Panc1 (cell line): ENCODE results near the gene PPARGC1A. TPM values are rescaled to one million over a fixed set of nuclear protein-coding genes. Genes with fewer than 3 reads are reported as not detected.

Experiments used
- ATAC-seq: fragments of 200-7000 bp; cut with Tn5 transposase; 2 replicates; pipeline ENCODE4 v1.9.1; 2020; ENCODE audit warnings: mild to moderate bottlenecking, moderate library complexity
- BruUV-seq: library from RNA; stranded (reverse); fragments of 400-500 nt; replicated peaks from 2 replicates; lab custom pipeline; 2021; lab: Mats Ljungman, UMichigan
- CTCF ChIA-PET: fragments of 300-600 bp; sonication (Branson Sonifier 250); formaldehyde crosslinking; loops from one replicate; lab custom pipeline; 2022; ENCODE audit warnings: antibody characterized with exemption; lab: Charles Lee
- POLR2A ChIA-PET: fragments of 300-600 bp; sonication (Branson Sonifier 250); formaldehyde crosslinking; loops from one replicate; lab custom pipeline; 2022; ENCODE audit warnings: antibody characterized with exemption; lab: Charles Lee
- DNase-seq: peaks from one replicate; pipeline ENCODE4 v3.0.0-alpha.2; 2010; ENCODE audit warnings: low read depth, low spot score
- H3K27ac ChIP-seq: 2 replicates; pipeline ENCODE4 v1.5.1; 2011; ENCODE audit warnings: mild to moderate bottlenecking, low read length, inconsistent platforms
- H3K27me3 ChIP-seq: fragments of 200-500 bp; sonication (Bioruptor generic); 2 replicates; pipeline ENCODE4 v1.6.0; 2014; ENCODE audit warnings: low read length, inconsistent platforms; ENCODE audit not compliant: control insufficient read depth, insufficient read depth
- H3K36me3 ChIP-seq: fragments of 200-500 bp; sonication (Bioruptor generic); 2 replicates; pipeline ENCODE4 v1.5.1; 2014; ENCODE audit warnings: inconsistent platforms, mild to moderate bottlenecking, low read length, moderate library complexity; ENCODE audit not compliant: control insufficient read depth, insufficient read depth
- H3K4me1 ChIP-seq: 2 replicates; pipeline ENCODE4 v1.5.1; 2011; ENCODE audit warnings: inconsistent platforms, mild to moderate bottlenecking, low read length, moderate library complexity; ENCODE audit not compliant: control insufficient read depth, insufficient read depth
- H3K4me3 ChIP-seq, 2 experiments: 2 replicates each; pipeline ENCODE4 v1.5.1; 2011 to 2012; ENCODE audit warnings: low read depth in 2 of 2, low read length in 2 of 2, mild to moderate bottlenecking in 2 of 2, inconsistent platforms in 1 of 2, moderate library complexity in 1 of 2
- H3K9me3 ChIP-seq: fragments of 200-500 bp; sonication (Bioruptor generic); 2 replicates; pipeline ENCODE4 v1.5.1; 2014; ENCODE audit warnings: low read depth, mild to moderate bottlenecking, inconsistent platforms, low read length, moderate library complexity; ENCODE audit not compliant: control insufficient read depth, insufficient read depth
- POLR2AphosphoS5 ChIP-seq: IDR thresholded peaks from 2 replicates; pipeline ENCODE4 v1.6.1; 2012; ENCODE audit warnings: mild to moderate bottlenecking, low read depth, low read length, moderate library complexity
- SIN3A ChIP-seq: IDR thresholded peaks from 2 replicates; pipeline ENCODE4 v1.6.1; 2012; ENCODE audit warnings: low read depth, mild to moderate bottlenecking, low read length, moderate library complexity, borderline replicate concordance; ENCODE audit not compliant: insufficient read depth
- TCF7L2 ChIP-seq: IDR thresholded peaks from 2 replicates; pipeline ENCODE4 v1.6.1; 2011; ENCODE audit warnings: mild to moderate bottlenecking, low read depth, low read length, inconsistent platforms
- in situ Hi-C: cut with HindIII; loops from 2 replicates; pipeline ENCODE4 v1.10.0; 2016; ENCODE audit warnings: low sequenced_read_pairs, low pct_unique_long_range_greater_than_20kb
- intact Hi-C: fragments of 100-400 bp; cut with micrococcal nuclease; formaldehyde crosslinking; loops from one replicate; pipeline ENCODE4 v1.10.0; 2022; ENCODE audit not compliant: unreplicated experiment
- total RNA-seq: library from RNA; stranded (reverse); gene quantifications from one replicate; pipeline ENCODE4 v1.2.1, GENCODE V29; 2021; ENCODE audit not compliant: unreplicated experiment
- TF ChIP-seq, protein P1 (sequence below): fragments of 450-650 bp; IDR thresholded peaks from 2 replicates; pipeline ENCODE4 v1.5.1; 2017; ENCODE audit warnings: mild to moderate bottlenecking
- TF ChIP-seq, protein P2 (sequence below), 2 experiments: IDR thresholded peaks; 2 replicates each; pipeline ENCODE4 v1.6.1; 2011 to 2012; ENCODE audit warnings: low read depth in 2 of 2, control low read depth in 1 of 2, low read length in 1 of 2, mild to moderate bottlenecking in 1 of 2, moderate library complexity in 1 of 2; ENCODE audit not compliant: insufficient read depth in 1 of 2

PPARGC1A gene
- total RNA-seq, 1 experiment from 2014 or later = 0.59 TPM

DNA sequence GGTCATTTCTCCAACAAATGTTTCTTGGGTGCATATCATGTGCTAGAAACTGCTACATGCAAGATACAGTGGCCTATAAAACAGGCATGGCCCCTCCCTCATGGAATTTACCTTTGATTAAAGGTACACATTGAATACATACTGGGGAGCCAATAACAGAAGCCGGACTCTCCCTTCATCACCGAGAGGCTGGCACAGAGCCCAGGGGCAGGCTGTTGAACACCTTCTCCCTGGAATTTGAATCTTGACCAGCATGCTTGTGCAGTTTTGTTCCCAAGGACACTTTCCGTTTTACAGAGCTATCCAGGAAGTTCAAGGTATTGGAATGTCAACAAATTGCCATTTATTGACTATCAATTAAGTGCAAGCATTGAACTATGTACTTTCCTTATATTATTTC, 33.2 kb downstream of the PPARGC1A start:
- no peak for DNase-seq
- Histone ChIP-seq H3K27me3 (no peaks in the 10 kb centered on the region), H3K9me3 (no peaks in the 10 kb centered on the region), H3K4me1 (no peaks in the 10 kb centered on the region), H3K27ac (no peak overlapping the region), H3K4me3 (no peak overlapping the region), H3K36me3 (no peaks in the 10 kb centered on the region)
- TF ChIP-seq TCF7L2 (no peak), SIN3A (no peak), POLR2AphosphoS5 (no peak)
- TF ChIP-seq, protein P1, sequence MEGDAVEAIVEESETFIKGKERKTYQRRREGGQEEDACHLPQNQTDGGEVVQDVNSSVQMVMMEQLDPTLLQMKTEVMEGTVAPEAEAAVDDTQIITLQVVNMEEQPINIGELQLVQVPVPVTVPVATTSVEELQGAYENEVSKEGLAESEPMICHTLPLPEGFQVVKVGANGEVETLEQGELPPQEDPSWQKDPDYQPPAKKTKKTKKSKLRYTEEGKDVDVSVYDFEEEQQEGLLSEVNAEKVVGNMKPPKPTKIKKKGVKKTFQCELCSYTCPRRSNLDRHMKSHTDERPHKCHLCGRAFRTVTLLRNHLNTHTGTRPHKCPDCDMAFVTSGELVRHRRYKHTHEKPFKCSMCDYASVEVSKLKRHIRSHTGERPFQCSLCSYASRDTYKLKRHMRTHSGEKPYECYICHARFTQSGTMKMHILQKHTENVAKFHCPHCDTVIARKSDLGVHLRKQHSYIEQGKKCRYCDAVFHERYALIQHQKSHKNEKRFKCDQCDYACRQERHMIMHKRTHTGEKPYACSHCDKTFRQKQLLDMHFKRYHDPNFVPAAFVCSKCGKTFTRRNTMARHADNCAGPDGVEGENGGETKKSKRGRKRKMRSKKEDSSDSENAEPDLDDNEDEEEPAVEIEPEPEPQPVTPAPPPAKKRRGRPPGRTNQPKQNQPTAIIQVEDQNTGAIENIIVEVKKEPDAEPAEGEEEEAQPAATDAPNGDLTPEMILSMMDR = no peak
- TF ChIP-seq, protein P2, sequence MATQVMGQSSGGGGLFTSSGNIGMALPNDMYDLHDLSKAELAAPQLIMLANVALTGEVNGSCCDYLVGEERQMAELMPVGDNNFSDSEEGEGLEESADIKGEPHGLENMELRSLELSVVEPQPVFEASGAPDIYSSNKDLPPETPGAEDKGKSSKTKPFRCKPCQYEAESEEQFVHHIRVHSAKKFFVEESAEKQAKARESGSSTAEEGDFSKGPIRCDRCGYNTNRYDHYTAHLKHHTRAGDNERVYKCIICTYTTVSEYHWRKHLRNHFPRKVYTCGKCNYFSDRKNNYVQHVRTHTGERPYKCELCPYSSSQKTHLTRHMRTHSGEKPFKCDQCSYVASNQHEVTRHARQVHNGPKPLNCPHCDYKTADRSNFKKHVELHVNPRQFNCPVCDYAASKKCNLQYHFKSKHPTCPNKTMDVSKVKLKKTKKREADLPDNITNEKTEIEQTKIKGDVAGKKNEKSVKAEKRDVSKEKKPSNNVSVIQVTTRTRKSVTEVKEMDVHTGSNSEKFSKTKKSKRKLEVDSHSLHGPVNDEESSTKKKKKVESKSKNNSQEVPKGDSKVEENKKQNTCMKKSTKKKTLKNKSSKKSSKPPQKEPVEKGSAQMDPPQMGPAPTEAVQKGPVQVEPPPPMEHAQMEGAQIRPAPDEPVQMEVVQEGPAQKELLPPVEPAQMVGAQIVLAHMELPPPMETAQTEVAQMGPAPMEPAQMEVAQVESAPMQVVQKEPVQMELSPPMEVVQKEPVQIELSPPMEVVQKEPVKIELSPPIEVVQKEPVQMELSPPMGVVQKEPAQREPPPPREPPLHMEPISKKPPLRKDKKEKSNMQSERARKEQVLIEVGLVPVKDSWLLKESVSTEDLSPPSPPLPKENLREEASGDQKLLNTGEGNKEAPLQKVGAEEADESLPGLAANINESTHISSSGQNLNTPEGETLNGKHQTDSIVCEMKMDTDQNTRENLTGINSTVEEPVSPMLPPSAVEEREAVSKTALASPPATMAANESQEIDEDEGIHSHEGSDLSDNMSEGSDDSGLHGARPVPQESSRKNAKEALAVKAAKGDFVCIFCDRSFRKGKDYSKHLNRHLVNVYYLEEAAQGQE (IDR thresholded peaks at IDR 0.05; ENCODE audit: insufficient read depth in 1 of 2, low read depth in 2 of 2, low read length in 1 of 2) = no peak
- ChIA-PET CTCF (no interaction called here), POLR2A (no interaction called here)
- intact Hi-C loops (no loop called here), in situ Hi-C loops (no loop called here)
- no peak for ATAC-seq
- no TSS peak for BruUV-seq

DNA sequence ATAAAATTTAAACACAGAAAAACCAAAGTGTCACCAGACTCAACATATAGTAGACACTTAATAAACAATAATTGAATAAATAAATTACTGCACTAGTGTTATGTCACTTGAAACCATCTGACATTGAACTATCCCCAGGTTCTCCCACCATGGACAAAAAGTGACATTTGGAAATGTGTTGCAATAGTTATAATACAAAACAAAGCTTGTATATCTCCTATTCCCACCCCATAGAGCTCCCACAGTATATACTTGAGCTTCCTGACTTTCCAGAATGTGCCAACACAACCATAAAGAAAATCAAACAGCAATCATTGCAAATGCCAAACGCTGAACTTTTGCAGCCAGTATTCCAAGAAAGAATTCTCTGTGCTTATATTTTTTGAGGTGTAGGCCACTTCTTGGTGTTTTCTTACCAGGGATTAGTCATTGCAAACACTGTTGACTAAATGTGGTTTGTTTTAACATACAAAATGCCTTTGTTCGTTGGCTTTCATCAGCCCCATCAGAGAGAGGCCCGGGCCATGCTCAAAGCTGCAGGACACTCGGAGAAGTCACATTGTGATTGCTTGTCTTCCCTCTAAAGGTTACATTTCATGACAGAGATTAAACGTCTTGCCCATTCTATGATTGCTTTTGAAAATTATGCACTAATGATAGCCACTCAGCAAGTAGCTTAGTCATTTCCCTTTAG, 33.8 kb downstream of the PPARGC1A start:
- ATAC-seq (no peak), DNase-seq (no peak)
- Histone ChIP-seq H3K36me3 (no peaks in the 10 kb centered on the region), H3K9me3 (no peaks in the 10 kb centered on the region), H3K4me3 (no peak overlapping the region), H3K27ac (no peak overlapping the region), H3K27me3 (no peaks in the 10 kb centered on the region), H3K4me1 (no peaks in the 10 kb centered on the region)
- intact Hi-C loops = no loop called here
- POLR2A ChIA-PET = no interaction called here
- in situ Hi-C loops = no loop called here
- BruUV-seq = no TSS peak
- CTCF ChIA-PET = no interaction called here
- TF ChIP-seq POLR2AphosphoS5 = no peak

DNA sequence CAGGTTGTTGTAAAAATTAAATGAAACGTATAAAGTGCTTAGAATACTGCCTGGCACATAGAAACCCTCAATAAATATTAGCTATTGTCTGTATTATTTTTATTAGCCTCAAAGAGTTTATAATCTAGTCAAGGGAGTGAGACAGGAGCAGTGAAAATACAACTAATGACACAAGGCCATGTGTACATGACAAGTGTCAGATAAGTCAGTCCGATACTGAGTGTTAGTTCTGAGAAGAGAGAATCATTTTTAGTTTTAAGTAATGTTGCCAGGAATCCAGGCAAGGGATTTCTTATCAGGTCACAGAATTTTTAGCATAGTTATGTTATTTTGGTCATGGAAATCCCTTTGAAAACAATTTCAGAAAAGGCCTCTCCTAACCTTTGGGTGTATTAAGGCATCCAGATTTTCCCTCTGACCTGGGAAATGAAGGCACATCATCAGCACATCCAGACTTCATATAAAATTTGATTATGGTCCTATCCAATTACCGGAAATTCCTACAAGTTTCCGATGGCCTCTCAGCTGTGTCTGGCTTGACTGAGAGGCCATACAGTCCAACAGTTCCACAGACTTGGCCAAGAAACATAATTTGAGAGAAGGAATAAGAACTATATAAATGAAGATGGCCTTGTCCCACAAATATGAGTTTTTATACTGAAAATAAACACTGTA, 35.7 kb downstream of the PPARGC1A start:
- DNase-seq = no peak
- POLR2A ChIA-PET = no interaction called here
- no peaks in the 10 kb centered on the region for H3K9me3 ChIP-seq
- H3K27ac ChIP-seq = no peak overlapping the region
- no peaks in the 10 kb centered on the region for H3K36me3 ChIP-seq
- BruUV-seq = no TSS peak
- H3K4me3 ChIP-seq = no peak overlapping the region
- TF ChIP-seq, protein P1 = no peak
- TF ChIP-seq, protein P2 (IDR thresholded peaks at IDR 0.05; ENCODE audit: insufficient read depth in 1 of 2, low read depth in 2 of 2, low read length in 1 of 2) = no peak
- no peak for TF ChIP-seq POLR2AphosphoS5
- no peak for TF ChIP-seq TCF7L2
- H3K27me3 ChIP-seq = no peaks in the 10 kb centered on the region
- H3K4me1 ChIP-seq = no peaks in the 10 kb centered on the region
- in situ Hi-C loops = no loop called here
- no peak for ATAC-seq
- CTCF ChIA-PET = no interaction called here
- intact Hi-C loops = no loop called here
